ENCODE results near the gene ALX3.

Gene ALX3

DNA sequence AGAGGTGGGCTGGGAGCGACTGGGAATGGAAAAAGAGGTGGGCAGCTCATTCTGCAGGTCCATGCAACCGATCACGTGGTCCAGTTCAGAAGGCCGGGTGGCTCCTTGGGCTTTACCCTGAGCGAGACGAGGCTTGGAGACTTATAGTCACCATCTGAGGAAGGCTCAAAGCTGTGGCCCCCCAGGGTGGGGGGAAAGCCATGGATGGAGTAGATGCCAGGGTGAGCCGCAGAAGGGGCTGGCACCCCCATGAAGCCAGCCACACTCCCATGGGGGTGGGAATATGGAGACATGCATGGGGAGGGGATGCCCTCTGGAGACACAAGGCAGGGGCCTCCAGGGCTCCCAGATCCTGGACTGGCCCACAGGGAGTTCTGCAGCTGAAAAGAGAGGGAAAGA is 9.8 kb downstream of the ALX3 start:
- no peak for TF ChIP-seq TAF1 (IDR thresholded peaks at IDR 0.05; ENCODE audit: borderline replicate concordance, insufficient read depth, low read length)
- TF ChIP-seq POLR2AphosphoS5 (IDR thresholded peaks at IDR 0.05; ENCODE audit: low read depth, low read length), result no peak
- no peak for TF ChIP-seq REST (IDR thresholded peaks at IDR 0.05; ENCODE audit: insufficient read depth in 1 of 2, low read depth in 2 of 2, low read length in 2 of 2)
- no peak for TF ChIP-seq FOXP2 (optimal IDR thresholded peaks at IDR 0.05; ENCODE audit: borderline replicate concordance, extremely low read depth, extremely low read length, insufficient read depth)
- TF ChIP-seq SIN3A (IDR thresholded peaks at IDR 0.05; ENCODE audit: borderline replicate concordance, insufficient read depth, low read length), result no peak

- 0 out of 4 replicates have a peak, but pooled peaks of 1 of the 2 experiments have one; percentile 17 for TF ChIP-seq REST (IDR thresholded peaks at IDR 0.05; ENCODE audit: insufficient read depth in 1 of 2, low read depth in 2 of 2, low read length in 2 of 2)
- 0 out of 2 replicates have a peak, but pooled peaks have one; percentile 29 for TF ChIP-seq POLR2AphosphoS5 (IDR thresholded peaks at IDR 0.05; ENCODE audit: low read depth, low read length)
- TF ChIP-seq TAF1 (IDR thresholded peaks at IDR 0.05; ENCODE audit: borderline replicate concordance, insufficient read depth, low read length), result no peak
Observed at GRCh38 chr1:110060034-110060661, 10.3 kb downstream of the ALX3 start.

DNA sequence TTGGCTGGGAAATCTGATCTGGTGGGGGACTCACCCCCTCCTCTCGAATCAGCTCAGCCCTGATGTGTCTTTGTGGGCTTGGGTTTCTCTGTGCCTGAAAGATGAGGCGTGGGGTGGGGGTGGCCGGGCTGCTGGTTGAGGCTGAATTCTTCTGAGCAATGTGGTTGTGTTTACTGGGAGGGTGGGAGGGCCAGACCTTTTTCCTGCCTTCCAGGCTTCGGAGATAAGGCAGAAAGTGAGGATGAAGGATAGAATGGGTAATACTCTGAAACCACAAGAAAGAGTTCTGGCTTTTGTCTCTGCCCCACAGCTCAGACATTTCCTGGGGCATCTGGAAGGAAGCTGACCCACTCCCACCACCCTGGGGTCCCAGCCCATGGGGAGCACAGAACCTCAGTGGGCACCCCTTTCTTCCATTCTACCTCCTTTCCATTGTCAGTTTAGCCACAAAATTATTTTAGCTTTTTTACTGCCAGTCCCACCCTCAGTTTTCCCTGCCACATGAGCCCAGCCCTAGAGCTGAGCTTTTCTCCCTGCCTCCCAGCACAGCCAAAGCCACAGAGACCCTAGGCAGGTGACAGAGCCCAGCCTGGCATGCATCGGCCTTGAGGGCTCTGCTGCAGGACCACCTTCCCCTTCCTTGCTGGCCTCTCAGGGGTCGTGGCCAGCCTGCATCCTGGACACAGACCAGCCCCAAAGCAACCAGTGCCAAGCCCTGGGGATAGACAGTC is 11.2 kb downstream of the ALX3 start:
- TF ChIP-seq SIN3A (IDR thresholded peaks at IDR 0.05; ENCODE audit: borderline replicate concordance, insufficient read depth, low read length) (no peak), TAF1 (IDR thresholded peaks at IDR 0.05; ENCODE audit: borderline replicate concordance, insufficient read depth, low read length) (no peak), FOXP2 (optimal IDR thresholded peaks at IDR 0.05; ENCODE audit: borderline replicate concordance, extremely low read depth, extremely low read length, insufficient read depth) (no peak), REST (IDR thresholded peaks at IDR 0.05; ENCODE audit: insufficient read depth in 1 of 2, low read depth in 2 of 2, low read length in 2 of 2) (no peak), POLR2AphosphoS5 (IDR thresholded peaks at IDR 0.05; ENCODE audit: low read depth, low read length) (no peak)

DNA sequence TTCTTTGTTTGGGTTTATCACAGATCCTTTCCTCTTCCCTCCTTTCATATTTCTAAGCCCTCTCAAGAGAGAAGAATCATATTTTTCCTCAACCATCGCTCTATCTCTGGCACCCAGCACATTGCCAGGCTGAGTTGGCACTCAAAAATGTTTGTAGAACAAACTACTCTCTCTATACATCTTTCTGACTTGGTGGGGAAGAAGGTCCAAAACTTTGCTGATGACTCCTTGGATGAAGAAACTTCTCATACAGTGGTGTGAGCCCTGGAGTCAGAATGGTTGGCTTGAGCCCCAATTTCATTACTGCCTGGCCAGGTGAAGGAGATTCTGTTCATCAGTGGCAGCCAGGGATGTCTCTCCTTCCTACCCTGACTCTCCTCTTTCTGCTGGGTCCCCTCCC is 11.9 kb downstream of the ALX3 start:
- TF ChIP-seq TAF1 (IDR thresholded peaks at IDR 0.05; ENCODE audit: borderline replicate concordance, insufficient read depth, low read length) (no peak), FOXP2 (optimal IDR thresholded peaks at IDR 0.05; ENCODE audit: borderline replicate concordance, extremely low read depth, extremely low read length, insufficient read depth) (no peak), REST (IDR thresholded peaks at IDR 0.05; ENCODE audit: insufficient read depth in 1 of 2, low read depth in 2 of 2, low read length in 2 of 2) (no peak), POLR2AphosphoS5 (IDR thresholded peaks at IDR 0.05; ENCODE audit: low read depth, low read length) (no peak), SIN3A (IDR thresholded peaks at IDR 0.05; ENCODE audit: borderline replicate concordance, insufficient read depth, low read length) (no peak)

Measured in PFSK-1 (cell line).